ENCODE data around the gene GABBR1. TPM values are rescaled to one million over a fixed set of nuclear protein-coding genes. Genes with fewer than 3 reads are reported as not detected.

Gene GABBR1
- total and polyA plus RNA-seq, 2 of the 13 experiments (the other 11 are each of a cell fraction or from before 2014, with no cell fraction given) = 0.07 to 0.37 TPM

GRCh38 chr6:29559524-29560287, 73.3 kb downstream of the GABBR1 start, which contains the start of gene UBD (continued):
- peak; percentile 75 for TF ChIP-seq AHDC1 (CRISPR knock-in tag; IDR thresholded peaks at IDR 0.05; ENCODE audit: borderline replicate concordance)
- TF ChIP-seq ZNF710 (CRISPR knock-in tag; IDR thresholded peaks at IDR 0.05; ENCODE audit: borderline replicate concordance) = peak; percentile 28; the same call in 1 of the 2 replicates
- no peak for TF ChIP-seq BCL3 (CRISPR knock-in tag; IDR thresholded peaks at IDR 0.05)
- peak; percentile 60 for TF ChIP-seq ZNF292 (CRISPR knock-in tag; IDR thresholded peaks at IDR 0.05; ENCODE audit: borderline replicate concordance, low read depth)
- TF ChIP-seq CREM (IDR thresholded peaks at IDR 0.05) = peak; percentile 35; the same call in 1 of the 2 replicates
- TF ChIP-seq CREM (CRISPR knock-in tag; IDR thresholded peaks at IDR 0.05) = no peak
- TF ChIP-seq ATF7-NPFF (CRISPR knock-in tag; IDR thresholded peaks at IDR 0.05; ENCODE audit: low read depth) = no peak
- no peak for TF ChIP-seq HDAC2 (CRISPR knock-in tag; IDR thresholded peaks at IDR 0.05)
- TF ChIP-seq ZNF891 (CRISPR knock-in tag; IDR thresholded peaks at IDR 0.05) = no peak
- TF ChIP-seq POLR2AphosphoS5 (IDR thresholded peaks at IDR 0.05; ENCODE audit: low read depth, low read length) = peak; percentile 37; the same call in 1 of the 2 replicates
- no peak for TF ChIP-seq ZNF530 (CRISPR knock-in tag; IDR thresholded peaks at IDR 0.05; ENCODE audit: low read depth)
- no peak for TF ChIP-seq TP53 (CRISPR knock-in tag; conservative IDR thresholded peaks at IDR 0.05)
- no peak for TF ChIP-seq ZNF276 (CRISPR knock-in tag; IDR thresholded peaks at IDR 0.05; ENCODE audit: low read depth)
